HepG2 (cell line): ENCODE data around the gene TMUB1. TPM values are rescaled to one million over a fixed set of nuclear protein-coding genes. Genes with fewer than 3 reads are reported as not detected.

ENCODE experiments used
- FOXP1 ChIP-seq, 2 experiments: fragments of 450-650 bp in 1 of 2; IDR thresholded peaks; 2 replicates each; pipeline ENCODE4 v1.6.1; 2017 to 2018; ENCODE audit warnings: antibody characterized with exemption in 1 of 2
- IKZF1 ChIP-seq: fragments of 450-650 bp; IDR thresholded peaks from 2 replicates; pipeline ENCODE4 v1.7.1; 2016
- ISX ChIP-seq: sonication (generic); formaldehyde crosslinking; conservative IDR thresholded peaks from 2 replicates; pipeline ENCODE4 v1.5.0; 2020; ENCODE audit warnings: missing genetic modification reagents
- LCORL ChIP-seq, 2 experiments: fragments of 450-650 bp in 1 of 2; sonication (generic) in 1 of 2; formaldehyde crosslinking in 1 of 2; IDR thresholded peaks; 2 replicates each; pipeline versions ENCODE4 v1.5.0 to v1.6.1; 2017 to 2020; ENCODE audit warnings: antibody characterized with exemption in 1 of 2, missing genetic modification reagents in 1 of 2
- MAFG ChIP-seq: sonication (generic); formaldehyde crosslinking; IDR thresholded peaks from 2 replicates; pipeline ENCODE4 v1.5.1; 2020; ENCODE audit warnings: mild to moderate bottlenecking, missing genetic modification reagents
- SP5 ChIP-seq: IDR thresholded peaks from 2 replicates; pipeline ENCODE4 v1.6.1; 2016; ENCODE audit warnings: low read depth, borderline replicate concordance
- SPEN ChIP-seq: sonication (generic); formaldehyde crosslinking; IDR thresholded peaks from 2 replicates; pipeline ENCODE4 v1.5.1; 2020; ENCODE audit warnings: low read depth, mild to moderate bottlenecking, missing genetic modification reagents
- ZC3H4 ChIP-seq: sonication (generic); formaldehyde crosslinking; IDR thresholded peaks from 2 replicates; pipeline ENCODE4 v1.4.0; 2020; ENCODE audit warnings: missing genetic modification reagents, borderline replicate concordance
- ZNF101 ChIP-seq: sonication (generic); formaldehyde crosslinking; IDR thresholded peaks from 2 replicates; pipeline ENCODE4 v1.4.0; 2020; ENCODE audit warnings: mild to moderate bottlenecking, low read depth, missing genetic modification reagents, borderline replicate concordance
- ZNF207 ChIP-seq: fragments of 450-650 bp; IDR thresholded peaks from 2 replicates; pipeline ENCODE4 v1.6.1; 2016; ENCODE audit warnings: antibody characterized with exemption, borderline replicate concordance
- ZNF354B ChIP-seq: sonication (generic); formaldehyde crosslinking; IDR thresholded peaks from 2 replicates; pipeline ENCODE4 v1.8.0; 2022; ENCODE audit warnings: mild to moderate bottlenecking, missing genetic modification reagents
- ZNF749 ChIP-seq: sonication (generic); formaldehyde crosslinking; IDR thresholded peaks from 2 replicates; pipeline ENCODE4 v1.8.0; 2022; ENCODE audit warnings: mild to moderate bottlenecking, missing genetic modification reagents, moderate library complexity, borderline replicate concordance
- polyA plus RNA-seq, 8 experiments: library from polyadenylated mRNA; depleted of rRNA in 3 of 8; stranded (reverse) in 7 of 8; unstranded in 1 of 8; fragments of >200 nt; fragmentation: Illumina TruSeq in 4 of 8; extraction: Trizol in 4 of 8; gene quantifications; 2 replicates each; pipeline versions ENCODE4 v1.2.1 to v1.2.3, GENCODE V29; 2011 to 2016; ENCODE audit warnings: low read depth in 4 of 8, missing spikeins in 1 of 8, mixed read lengths in 1 of 8; ENCODE audit not compliant: insufficient read depth in 1 of 8
- total RNA-seq, 5 experiments: library from RNA; depleted of rRNA; stranded (reverse); fragments of >200 nt; fragmentation: Illumina TruSeq; extraction: Trizol; gene quantifications; 2 replicates each; pipeline ENCODE4 v1.2.3, GENCODE V29; 2016; ENCODE audit warnings: low read depth in 1 of 5
- TF ChIP-seq, protein P1 (sequence below): sonication (generic); formaldehyde crosslinking; IDR thresholded peaks from 2 replicates; pipeline ENCODE4 v1.4.0; 2020; ENCODE audit warnings: missing genetic modification reagents
- TF ChIP-seq, protein P2 (sequence below): sonication (generic); formaldehyde crosslinking; IDR thresholded peaks from 2 replicates; pipeline ENCODE4 v1.9.0; 2021; ENCODE audit warnings: missing genetic modification reagents, mild to moderate bottlenecking, borderline replicate concordance
- TF ChIP-seq, protein P3 (sequence below): IDR thresholded peaks from 2 replicates; pipeline ENCODE4 v1.6.1; 2016; ENCODE audit warnings: low read depth, control low read depth
- TF ChIP-seq, protein P4 (sequence below): sonication (generic); formaldehyde crosslinking; IDR thresholded peaks from 2 replicates; pipeline ENCODE4 v1.4.0; 2020; ENCODE audit warnings: missing genetic modification reagents
- TF ChIP-seq, protein P5 (sequence below): sonication (generic); formaldehyde crosslinking; IDR thresholded peaks from 2 replicates; pipeline ENCODE4 v1.4.0; 2020; ENCODE audit warnings: low read depth, missing genetic modification reagents
- TF ChIP-seq, protein P6 (sequence below): sonication (generic); formaldehyde crosslinking; IDR thresholded peaks from 2 replicates; pipeline ENCODE4 v1.5.0; 2020; ENCODE audit warnings: missing genetic modification reagents

Gene TMUB1
- total and polyA plus RNA-seq, 2 of the 13 experiments (the other 11 are each of a cell fraction or from before 2014, with no cell fraction given) = 44.8 to 51.6 TPM

DNA sequence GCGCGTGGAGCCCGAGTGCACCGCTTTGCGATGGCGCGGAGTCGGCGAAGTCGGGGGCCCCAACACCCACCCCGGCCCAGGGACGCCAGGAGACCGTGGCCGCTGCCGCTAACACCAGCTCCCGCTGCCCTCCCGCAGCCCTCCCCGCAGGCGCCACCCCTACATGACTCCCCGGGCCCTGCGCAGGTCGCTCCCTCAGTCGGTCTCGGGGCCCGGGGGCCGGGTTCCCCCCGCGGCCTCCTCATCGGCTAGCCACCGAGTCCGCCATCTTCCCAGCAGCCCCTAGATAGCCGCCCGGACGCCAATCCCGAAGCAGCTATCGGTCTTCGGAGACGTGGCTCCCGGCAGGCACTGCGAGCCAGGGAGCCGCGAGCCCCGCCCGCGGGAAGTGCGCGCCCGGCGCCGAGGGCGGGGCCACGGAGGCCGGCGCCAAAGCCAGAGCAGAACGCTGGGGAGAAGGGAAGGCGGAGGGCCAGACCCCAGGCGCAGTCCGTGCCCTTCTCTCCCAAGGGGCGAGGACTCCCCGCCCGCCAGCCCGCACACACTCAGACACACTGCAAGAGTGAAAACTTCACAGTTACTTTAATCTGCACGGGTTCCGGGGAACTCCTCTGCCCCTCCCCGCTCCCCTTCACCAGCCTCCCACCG, 2.6 kb downstream of the TMUB1 start, which contains the start of gene FASTK (continued):
- TF ChIP-seq ZNF354B (0 out of 2 replicates have a peak, but pooled peaks have one; percentile 50), ZNF749 (CRISPR knock-in tag) (no peak), ISX (CRISPR knock-in tag) (no peak), ZC3H4 (CRISPR knock-in tag) (no peak), ZNF101 (CRISPR knock-in tag) (no peak), MAFG (CRISPR knock-in tag) (no peak), SP5 (CRISPR knock-in tag) (peak; percentile 49; the same call in 1 of the 2 replicates), ZNF207 (no peak), IKZF1 (no peak), SPEN (peak; percentile 79), FOXP1 (IDR thresholded peaks at IDR 0.05) (no peak), FOXP1 (CRISPR knock-in tag; IDR thresholded peaks at IDR 0.05) (no peak), LCORL (IDR thresholded peaks at IDR 0.05) (no peak), LCORL (CRISPR knock-in tag; IDR thresholded peaks at IDR 0.05) (no peak; the same call in 1 of the 2 replicates)
- TF ChIP-seq, protein P1, sequence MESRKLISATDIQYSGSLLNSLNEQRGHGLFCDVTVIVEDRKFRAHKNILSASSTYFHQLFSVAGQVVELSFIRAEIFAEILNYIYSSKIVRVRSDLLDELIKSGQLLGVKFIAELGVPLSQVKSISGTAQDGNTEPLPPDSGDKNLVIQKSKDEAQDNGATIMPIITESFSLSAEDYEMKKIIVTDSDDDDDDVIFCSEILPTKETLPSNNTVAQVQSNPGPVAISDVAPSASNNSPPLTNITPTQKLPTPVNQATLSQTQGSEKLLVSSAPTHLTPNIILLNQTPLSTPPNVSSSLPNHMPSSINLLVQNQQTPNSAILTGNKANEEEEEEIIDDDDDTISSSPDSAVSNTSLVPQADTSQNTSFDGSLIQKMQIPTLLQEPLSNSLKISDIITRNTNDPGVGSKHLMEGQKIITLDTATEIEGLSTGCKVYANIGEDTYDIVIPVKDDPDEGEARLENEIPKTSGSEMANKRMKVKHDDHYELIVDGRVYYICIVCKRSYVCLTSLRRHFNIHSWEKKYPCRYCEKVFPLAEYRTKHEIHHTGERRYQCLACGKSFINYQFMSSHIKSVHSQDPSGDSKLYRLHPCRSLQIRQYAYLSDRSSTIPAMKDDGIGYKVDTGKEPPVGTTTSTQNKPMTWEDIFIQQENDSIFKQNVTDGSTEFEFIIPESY (CRISPR knock-in tag) = no peak
- TF ChIP-seq, protein P2, sequence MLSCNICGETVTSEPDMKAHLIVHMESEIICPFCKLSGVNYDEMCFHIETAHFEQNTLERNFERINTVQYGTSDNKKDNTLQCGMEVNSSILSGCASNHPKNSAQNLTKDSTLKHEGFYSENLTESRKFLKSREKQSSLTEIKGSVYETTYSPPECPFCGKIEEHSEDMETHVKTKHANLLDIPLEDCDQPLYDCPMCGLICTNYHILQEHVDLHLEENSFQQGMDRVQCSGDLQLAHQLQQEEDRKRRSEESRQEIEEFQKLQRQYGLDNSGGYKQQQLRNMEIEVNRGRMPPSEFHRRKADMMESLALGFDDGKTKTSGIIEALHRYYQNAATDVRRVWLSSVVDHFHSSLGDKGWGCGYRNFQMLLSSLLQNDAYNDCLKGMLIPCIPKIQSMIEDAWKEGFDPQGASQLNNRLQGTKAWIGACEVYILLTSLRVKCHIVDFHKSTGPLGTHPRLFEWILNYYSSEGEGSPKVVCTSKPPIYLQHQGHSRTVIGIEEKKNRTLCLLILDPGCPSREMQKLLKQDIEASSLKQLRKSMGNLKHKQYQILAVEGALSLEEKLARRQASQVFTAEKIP (CRISPR knock-in tag) = no peak
- TF ChIP-seq, protein P3, sequence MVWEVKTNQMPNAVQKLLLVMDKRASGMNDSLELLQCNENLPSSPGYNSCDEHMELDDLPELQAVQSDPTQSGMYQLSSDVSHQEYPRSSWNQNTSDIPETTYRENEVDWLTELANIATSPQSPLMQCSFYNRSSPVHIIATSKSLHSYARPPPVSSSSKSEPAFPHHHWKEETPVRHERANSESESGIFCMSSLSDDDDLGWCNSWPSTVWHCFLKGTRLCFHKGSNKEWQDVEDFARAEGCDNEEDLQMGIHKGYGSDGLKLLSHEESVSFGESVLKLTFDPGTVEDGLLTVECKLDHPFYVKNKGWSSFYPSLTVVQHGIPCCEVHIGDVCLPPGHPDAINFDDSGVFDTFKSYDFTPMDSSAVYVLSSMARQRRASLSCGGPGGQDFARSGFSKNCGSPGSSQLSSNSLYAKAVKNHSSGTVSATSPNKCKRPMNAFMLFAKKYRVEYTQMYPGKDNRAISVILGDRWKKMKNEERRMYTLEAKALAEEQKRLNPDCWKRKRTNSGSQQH = no peak
- TF ChIP-seq, protein P4, sequence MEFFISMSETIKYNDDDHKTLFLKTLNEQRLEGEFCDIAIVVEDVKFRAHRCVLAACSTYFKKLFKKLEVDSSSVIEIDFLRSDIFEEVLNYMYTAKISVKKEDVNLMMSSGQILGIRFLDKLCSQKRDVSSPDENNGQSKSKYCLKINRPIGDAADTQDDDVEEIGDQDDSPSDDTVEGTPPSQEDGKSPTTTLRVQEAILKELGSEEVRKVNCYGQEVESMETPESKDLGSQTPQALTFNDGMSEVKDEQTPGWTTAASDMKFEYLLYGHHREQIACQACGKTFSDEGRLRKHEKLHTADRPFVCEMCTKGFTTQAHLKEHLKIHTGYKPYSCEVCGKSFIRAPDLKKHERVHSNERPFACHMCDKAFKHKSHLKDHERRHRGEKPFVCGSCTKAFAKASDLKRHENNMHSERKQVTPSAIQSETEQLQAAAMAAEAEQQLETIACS (CRISPR knock-in tag) = peak; percentile 72
- TF ChIP-seq, protein P5, sequence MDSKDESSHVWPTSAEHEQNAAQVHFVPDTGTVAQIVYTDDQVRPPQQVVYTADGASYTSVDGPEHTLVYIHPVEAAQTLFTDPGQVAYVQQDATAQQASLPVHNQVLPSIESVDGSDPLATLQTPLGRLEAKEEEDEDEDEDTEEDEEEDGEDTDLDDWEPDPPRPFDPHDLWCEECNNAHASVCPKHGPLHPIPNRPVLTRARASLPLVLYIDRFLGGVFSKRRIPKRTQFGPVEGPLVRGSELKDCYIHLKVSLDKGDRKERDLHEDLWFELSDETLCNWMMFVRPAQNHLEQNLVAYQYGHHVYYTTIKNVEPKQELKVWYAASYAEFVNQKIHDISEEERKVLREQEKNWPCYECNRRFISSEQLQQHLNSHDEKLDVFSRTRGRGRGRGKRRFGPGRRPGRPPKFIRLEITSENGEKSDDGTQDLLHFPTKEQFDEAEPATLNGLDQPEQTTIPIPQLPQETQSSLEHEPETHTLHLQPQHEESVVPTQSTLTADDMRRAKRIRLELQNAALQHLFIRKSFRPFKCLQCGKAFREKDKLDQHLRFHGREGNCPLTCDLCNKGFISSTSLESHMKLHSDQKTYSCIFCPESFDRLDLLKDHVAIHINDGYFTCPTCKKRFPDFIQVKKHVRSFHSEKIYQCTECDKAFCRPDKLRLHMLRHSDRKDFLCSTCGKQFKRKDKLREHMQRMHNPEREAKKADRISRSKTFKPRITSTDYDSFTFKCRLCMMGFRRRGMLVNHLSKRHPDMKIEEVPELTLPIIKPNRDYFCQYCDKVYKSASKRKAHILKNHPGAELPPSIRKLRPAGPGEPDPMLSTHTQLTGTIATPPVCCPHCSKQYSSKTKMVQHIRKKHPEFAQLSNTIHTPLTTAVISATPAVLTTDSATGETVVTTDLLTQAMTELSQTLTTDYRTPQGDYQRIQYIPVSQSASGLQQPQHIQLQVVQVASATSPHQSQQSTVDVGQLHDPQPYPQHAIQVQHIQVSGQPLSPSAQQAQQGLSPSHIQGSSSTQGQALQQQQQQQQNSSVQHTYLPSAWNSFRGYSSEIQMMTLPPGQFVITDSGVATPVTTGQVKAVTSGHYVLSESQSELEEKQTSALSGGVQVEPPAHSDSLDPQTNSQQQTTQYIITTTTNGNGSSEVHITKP (CRISPR knock-in tag) = no peak
- TF ChIP-seq, protein P6, sequence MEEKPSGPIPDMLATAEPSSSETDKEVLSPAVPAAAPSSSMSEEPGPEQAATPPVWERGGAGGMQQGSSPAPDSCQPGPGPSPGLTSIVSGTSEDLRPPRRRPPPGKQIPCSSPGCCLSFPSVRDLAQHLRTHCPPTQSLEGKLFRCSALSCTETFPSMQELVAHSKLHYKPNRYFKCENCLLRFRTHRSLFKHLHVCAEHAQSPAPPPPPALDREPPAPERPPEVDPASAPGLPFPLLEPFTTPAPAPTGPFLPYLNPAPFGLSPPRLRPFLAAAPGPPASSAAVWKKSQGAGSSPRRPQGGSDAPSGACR = peak; percentile 69; the same call in 1 of the 2 replicates
